Measurements from ENCODE around the gene WDR82. TPM values are rescaled to one million over a fixed set of nuclear protein-coding genes. Genes with fewer than 3 reads are reported as not detected.
A peak's percentile ranks its signal among the peaks of the same experiment; 100 is the strongest.

Gene WDR82
- total and polyA plus RNA-seq, 4 experiments from 2014 or later, result 62.3 to 150 (median 146) TPM

DNA sequence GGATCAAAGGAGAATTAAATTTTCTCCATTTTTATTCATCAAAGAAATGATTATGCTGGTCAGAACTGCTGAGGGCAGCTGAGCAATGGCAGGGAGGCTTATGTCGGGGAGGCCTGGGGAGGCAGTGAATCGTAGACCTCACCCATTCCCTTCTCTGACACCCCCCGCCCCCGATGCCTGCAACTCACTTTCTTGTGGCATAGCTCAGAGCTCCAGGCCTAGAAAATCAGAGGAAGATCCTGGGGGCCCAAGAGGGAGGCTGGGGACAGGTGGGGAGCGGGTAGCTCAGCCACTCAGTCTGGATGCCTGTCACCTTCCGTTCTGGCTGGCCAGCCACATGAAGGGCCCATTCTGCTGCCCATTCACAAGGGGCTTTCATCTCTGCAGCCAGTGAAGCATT, 36.6 kb upstream of the WDR82 start:
- no peak overlapping the region for H3K27ac ChIP-seq (ENCODE audit: low read depth, low read length)
- Mint-ChIP-seq H3K27me3 (no peaks in the 10 kb centered on the region), H3K36me3 (peaks cover 0 to 9% of the 10 kb centered on the region in 2 donors), H3K27ac (peak overlapping the region in 3 of 7 donors; percentile 42 to 64 (median 53)), H3K4me3 (peak overlapping the region in 1 of 8 donors; percentile 4), H3K9me3 (no peaks in the 10 kb centered on the region), H3K4me1 (peaks cover 9 to 41% (median 20%) of the 10 kb centered on the region in 4 donors)
- no peaks in the 10 kb centered on the region for H3K27me3 ChIP-seq (ENCODE audit: insufficient read depth, low read length)
- no peak overlapping the region for H3K4me3 ChIP-seq (ENCODE audit: low read length in 2 of 2)
- DNase-seq, result no peak
- H3K36me3 ChIP-seq (ENCODE audit: insufficient read depth, low read length), result no peaks in the 10 kb centered on the region
- intact Hi-C loops (cut with micrococcal nuclease), result loop anchor here (5.0 kb wide), 1 partner anchor 38 kb away; the partner anchor contains the start of gene WDR82
- no peaks in the 10 kb centered on the region for H3K9me3 ChIP-seq (ENCODE audit: control insufficient read depth in 1 of 2, low read length in 2 of 2)
- ChIA-PET POLR2A (ENCODE audit: partially characterized antibody) (interaction anchor here (1.0 kb wide), 1 partner anchor 27 kb away, joined by 5 read pairs; the partner anchor contains the start of gene GLYCTK), CTCF (ENCODE audit: partially characterized antibody) (no interaction called here)
- peaks cover 26% of the 10 kb centered on the region for H3K4me1 ChIP-seq (ENCODE audit: insufficient read depth, low read length)

DNA sequence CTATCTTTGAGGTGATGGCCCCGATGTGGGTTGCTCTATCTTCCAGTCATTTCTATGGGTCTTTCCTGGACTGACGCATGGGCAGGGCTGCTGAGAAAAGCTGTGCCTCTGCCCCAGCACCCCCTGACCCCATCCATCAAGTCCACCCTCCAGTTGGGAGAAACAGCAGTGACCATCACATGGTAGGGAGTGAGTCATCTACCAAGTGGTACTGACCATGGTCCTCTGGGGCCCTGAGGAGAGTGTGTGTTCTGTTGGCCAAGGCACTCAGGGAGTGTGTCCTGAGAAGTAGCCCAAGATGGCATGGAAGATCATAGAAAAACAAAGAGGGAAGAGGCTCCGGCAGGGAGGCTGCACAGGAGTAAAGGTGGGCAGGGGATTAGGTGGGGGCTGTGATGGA, 36.0 kb upstream of the WDR82 start:
- Mint-ChIP-seq H3K4me3 (no peak overlapping the region), H3K27me3 (no peaks in the 10 kb centered on the region), H3K9me3 (no peaks in the 10 kb centered on the region), H3K4me1 (peaks cover 12 to 44% (median 23%) of the 10 kb centered on the region in 4 donors), H3K36me3 (peaks cover 3 to 11% of the 10 kb centered on the region in 2 donors), H3K27ac (peak overlapping the region in 4 of 7 donors; percentile 42 to 64 (median 52))
- DNase-seq, result no peak
- Histone ChIP-seq H3K27me3 (ENCODE audit: insufficient read depth, low read length) (no peaks in the 10 kb centered on the region), H3K36me3 (ENCODE audit: insufficient read depth, low read length) (no peaks in the 10 kb centered on the region), H3K27ac (ENCODE audit: low read depth, low read length) (no peak overlapping the region), H3K4me3 (ENCODE audit: low read length in 2 of 2) (no peak overlapping the region), H3K9me3 (ENCODE audit: control insufficient read depth in 1 of 2, low read length in 2 of 2) (no peaks in the 10 kb centered on the region), H3K4me1 (ENCODE audit: insufficient read depth, low read length) (peaks cover 26% of the 10 kb centered on the region)
- CTCF ChIA-PET (ENCODE audit: partially characterized antibody), result no interaction called here
- intact Hi-C loops (cut with micrococcal nuclease), result no loop called here
- POLR2A ChIA-PET (ENCODE audit: partially characterized antibody), result no interaction called here

DNA sequence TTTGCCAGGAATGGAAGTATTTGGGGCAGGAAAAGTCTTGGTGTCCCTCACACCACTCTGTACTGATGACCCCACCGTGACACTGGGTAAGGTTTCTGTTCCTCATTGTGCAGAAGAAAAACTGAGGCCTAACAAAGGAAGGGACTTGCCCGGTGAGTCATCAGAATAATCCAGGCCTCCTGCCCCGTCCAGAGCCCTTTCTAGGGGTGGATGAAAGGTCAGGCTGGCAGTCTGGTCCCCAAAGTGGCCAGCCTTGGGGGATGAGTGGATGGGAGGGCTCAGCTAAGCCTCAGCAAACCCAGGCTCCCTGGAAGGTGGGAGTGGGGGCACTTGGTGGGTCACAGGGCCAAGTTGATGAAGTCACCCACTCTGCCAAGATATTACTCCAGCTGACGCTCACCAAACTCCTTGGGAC, 35.3 kb upstream of the WDR82 start:
- POLR2A ChIA-PET (ENCODE audit: partially characterized antibody), result no interaction called here

DNA sequence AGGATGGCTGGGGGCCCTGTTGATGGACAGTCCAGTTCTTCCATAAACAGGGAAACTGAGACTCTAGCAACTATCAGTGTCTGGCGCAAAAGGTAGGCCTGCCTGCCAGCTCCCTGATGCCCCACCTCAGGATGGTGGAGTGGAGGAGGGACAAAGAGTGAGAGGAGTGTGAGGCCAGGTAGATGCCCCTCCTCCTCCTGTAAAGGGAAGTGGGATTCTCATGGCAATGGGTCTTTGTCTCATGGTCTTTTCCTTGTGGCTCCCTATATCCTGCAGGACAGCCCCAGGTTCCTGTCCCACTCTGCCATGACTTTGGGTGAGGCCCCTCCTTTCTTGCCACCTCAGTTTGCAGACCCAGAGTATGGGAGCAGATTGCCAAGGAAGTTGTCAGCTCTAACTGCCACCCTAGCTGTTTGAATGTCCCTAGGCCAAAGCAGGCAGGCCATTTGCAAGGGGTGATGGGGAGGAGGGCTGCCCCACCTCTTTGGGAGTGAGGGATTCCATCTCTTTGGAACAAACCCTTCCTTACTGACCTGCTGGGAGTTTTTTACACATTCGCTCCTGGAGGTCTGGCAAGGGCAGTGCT, 34.8 kb upstream of the WDR82 start:
- Mint-ChIP-seq H3K4me3 (no peak overlapping the region), H3K27ac (peak overlapping the region in 2 of 7 donors; percentile 54 to 74), H3K36me3 (peaks cover 3 to 13% of the 10 kb centered on the region in 2 donors), H3K27me3 (no peaks in the 10 kb centered on the region), H3K4me1 (peaks cover 13 to 46% (median 22%) of the 10 kb centered on the region in 4 donors), H3K9me3 (no peaks in the 10 kb centered on the region)
- peaks cover 24% of the 10 kb centered on the region for H3K4me1 ChIP-seq (ENCODE audit: insufficient read depth, low read length)
- H3K27ac ChIP-seq (ENCODE audit: low read depth, low read length), result no peak overlapping the region
- CTCF ChIA-PET (ENCODE audit: partially characterized antibody), result no interaction called here
- H3K27me3 ChIP-seq (ENCODE audit: insufficient read depth, low read length), result no peaks in the 10 kb centered on the region
- no peak for DNase-seq
- no peaks in the 10 kb centered on the region for H3K36me3 ChIP-seq (ENCODE audit: insufficient read depth, low read length)
- intact Hi-C loops (cut with micrococcal nuclease), result no loop called here
- no peak overlapping the region for H3K4me3 ChIP-seq (ENCODE audit: low read length in 2 of 2)
- POLR2A ChIA-PET (ENCODE audit: partially characterized antibody), result no interaction called here
- H3K9me3 ChIP-seq (ENCODE audit: control insufficient read depth in 1 of 2, low read length in 2 of 2), result no peaks in the 10 kb centered on the region

More for the DNA sequence above, 35.3 kb upstream of the WDR82 start:
- no peak for DNase-seq
- CTCF ChIA-PET (ENCODE audit: partially characterized antibody), result no interaction called here
- Mint-ChIP-seq H3K4me1 (peaks cover 12 to 49% (median 23%) of the 10 kb centered on the region in 4 donors), H3K9me3 (no peaks in the 10 kb centered on the region), H3K36me3 (peaks cover 3 to 13% of the 10 kb centered on the region in 2 donors), H3K4me3 (no peak overlapping the region), H3K27me3 (no peaks in the 10 kb centered on the region), H3K27ac (peak overlapping the region in 3 of 7 donors; percentile 31 to 74 (median 48))
- Histone ChIP-seq H3K9me3 (ENCODE audit: control insufficient read depth in 1 of 2, low read length in 2 of 2) (no peaks in the 10 kb centered on the region), H3K36me3 (ENCODE audit: insufficient read depth, low read length) (no peaks in the 10 kb centered on the region), H3K4me3 (ENCODE audit: low read length in 2 of 2) (no peak overlapping the region), H3K4me1 (ENCODE audit: insufficient read depth, low read length) (peaks cover 26% of the 10 kb centered on the region), H3K27me3 (ENCODE audit: insufficient read depth, low read length) (no peaks in the 10 kb centered on the region), H3K27ac (ENCODE audit: low read depth, low read length) (no peak overlapping the region)
- intact Hi-C loops (cut with micrococcal nuclease), result no loop called here

DNA sequence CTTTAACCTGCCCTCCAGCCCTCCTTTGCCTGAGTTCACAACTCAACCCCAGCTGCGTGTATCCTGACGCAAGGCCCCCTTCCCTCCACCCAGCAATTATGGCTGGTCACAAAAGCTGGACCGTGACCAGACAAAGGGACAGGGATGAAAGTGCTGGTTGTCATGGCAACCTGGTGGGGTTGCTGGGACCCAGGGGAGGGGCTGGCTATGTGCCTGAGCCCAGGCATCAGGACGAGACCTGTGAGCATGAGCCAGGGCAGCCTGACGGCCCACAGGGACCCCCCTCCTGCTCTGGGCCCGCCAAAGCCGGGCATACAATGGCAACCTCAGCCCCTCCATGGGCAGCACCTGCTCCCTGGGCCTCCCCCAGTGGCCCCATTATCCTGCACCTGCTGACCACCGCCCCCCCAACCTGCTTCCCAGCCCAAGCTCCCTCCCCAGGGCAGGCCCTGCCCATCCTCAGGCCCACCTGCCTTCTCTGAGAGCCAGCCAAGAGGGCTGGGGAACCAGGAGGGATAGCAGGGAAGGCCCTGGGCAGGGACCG, 33.2 kb upstream of the WDR82 start:
- H3K27me3 ChIP-seq (ENCODE audit: insufficient read depth, low read length), result no peaks in the 10 kb centered on the region
- DNase-seq, result no peak
- no peaks in the 10 kb centered on the region for H3K36me3 ChIP-seq (ENCODE audit: insufficient read depth, low read length)
- Mint-ChIP-seq H3K27me3 (no peaks in the 10 kb centered on the region), H3K27ac (peak overlapping the region in 2 of 7 donors; percentile 29 to 58), H3K4me1 (peaks cover 6 to 43% (median 17%) of the 10 kb centered on the region in 4 donors), H3K9me3 (no peaks in the 10 kb centered on the region), H3K36me3 (peaks cover 3 to 11% of the 10 kb centered on the region in 2 donors), H3K4me3 (no peak overlapping the region)
- POLR2A ChIA-PET (ENCODE audit: partially characterized antibody), result no interaction called here
- CTCF ChIA-PET (ENCODE audit: partially characterized antibody), result no interaction called here
- H3K4me1 ChIP-seq (ENCODE audit: insufficient read depth, low read length), result peaks cover 10% of the 10 kb centered on the region
- no peaks in the 10 kb centered on the region for H3K9me3 ChIP-seq (ENCODE audit: control insufficient read depth in 1 of 2, low read length in 2 of 2)
- no peak overlapping the region for H3K27ac ChIP-seq (ENCODE audit: low read depth, low read length)
- intact Hi-C loops (cut with micrococcal nuclease), result no loop called here
- H3K4me3 ChIP-seq (ENCODE audit: low read length in 2 of 2), result no peak overlapping the region

DNA sequence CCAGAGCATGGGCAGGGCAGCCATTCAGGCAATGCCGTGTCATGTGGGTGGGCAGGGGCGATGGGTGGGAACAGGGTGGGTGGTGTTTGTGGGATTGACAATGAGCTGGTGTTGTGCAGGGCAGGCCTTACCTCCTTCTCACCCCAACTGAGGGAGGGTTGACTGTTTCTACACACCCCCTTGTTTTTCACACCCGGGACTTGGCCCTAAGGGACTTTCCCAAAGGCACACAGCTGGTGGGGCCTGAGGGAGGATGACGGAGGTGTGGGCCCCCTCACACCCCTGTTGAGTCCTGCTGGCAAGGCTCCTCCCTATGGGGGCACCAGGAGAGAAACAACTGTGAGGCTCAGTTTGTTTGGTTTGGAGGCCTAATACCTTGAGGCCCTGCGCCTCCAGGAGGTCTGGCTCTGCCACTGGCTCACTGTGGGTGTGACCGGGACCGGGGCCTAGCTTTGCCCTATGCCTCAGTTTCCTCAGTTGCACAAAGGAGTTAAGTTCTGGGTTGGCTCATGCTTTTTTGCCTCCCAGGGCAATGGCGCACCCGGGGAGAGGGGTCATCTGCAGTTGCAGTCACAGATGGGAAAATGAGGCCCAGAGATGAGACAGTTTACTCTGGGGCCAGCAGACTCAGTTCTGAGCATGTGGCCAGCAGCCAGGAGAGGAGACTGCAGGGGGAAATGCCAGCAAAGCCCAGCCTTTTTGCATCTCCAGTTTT, 32.6 kb upstream of the WDR82 start:
- CTCF ChIA-PET (ENCODE audit: partially characterized antibody), result no interaction called here
- Histone ChIP-seq H3K27ac (ENCODE audit: low read depth, low read length) (no peak overlapping the region), H3K9me3 (ENCODE audit: control insufficient read depth in 1 of 2, low read length in 2 of 2) (no peaks in the 10 kb centered on the region), H3K4me1 (ENCODE audit: insufficient read depth, low read length) (peaks cover 10% of the 10 kb centered on the region), H3K27me3 (ENCODE audit: insufficient read depth, low read length) (no peaks in the 10 kb centered on the region), H3K4me3 (ENCODE audit: low read length in 2 of 2) (no peak overlapping the region), H3K36me3 (ENCODE audit: insufficient read depth, low read length) (no peaks in the 10 kb centered on the region)
- Mint-ChIP-seq H3K4me3 (peak overlapping the region in 1 of 8 donors; percentile 63), H3K36me3 (peaks cover 3 to 13% of the 10 kb centered on the region in 2 donors), H3K9me3 (no peaks in the 10 kb centered on the region), H3K27me3 (no peaks in the 10 kb centered on the region), H3K4me1 (peaks cover 9 to 42% (median 22%) of the 10 kb centered on the region in 4 donors), H3K27ac (peak overlapping the region in 6 of 7 donors; percentile 29 to 78 (median 66))
- peak in 4 of 5 donors; percentile 15 to 71 (median 30) for DNase-seq
- POLR2A ChIA-PET (ENCODE audit: partially characterized antibody), result interaction anchor here (1.4 kb wide), 1 partner anchor 23 kb away, joined by 4 read pairs; the partner anchor contains the start of gene GLYCTK
- intact Hi-C loops (cut with micrococcal nuclease), result no loop called here

DNA sequence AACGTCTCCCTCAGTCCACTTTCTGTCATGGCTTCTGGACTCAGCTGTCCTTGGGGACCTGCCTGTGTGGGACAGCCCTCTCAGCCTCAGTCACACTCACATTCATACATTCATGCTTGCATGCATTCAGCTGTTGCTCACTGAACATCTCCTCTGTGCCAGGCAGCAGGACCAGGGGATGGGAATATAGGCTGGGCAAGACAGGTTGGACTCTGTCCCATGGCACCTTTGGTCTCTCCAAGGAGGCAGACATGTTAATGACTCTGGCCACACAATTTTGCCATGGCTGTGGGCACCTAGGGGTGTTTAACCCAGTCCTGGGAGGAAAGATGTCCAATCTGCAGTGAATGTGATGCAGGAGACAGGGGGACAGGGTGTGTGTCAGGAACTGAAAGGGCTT, 29.9 kb upstream of the WDR82 start:
- Mint-ChIP-seq H3K4me1 (peaks cover 13 to 41% (median 28%) of the 10 kb centered on the region in 4 donors), H3K27ac (peak overlapping the region in 4 of 7 donors; percentile 3 to 74 (median 58)), H3K36me3 (peaks cover 3 to 9% of the 10 kb centered on the region in 2 donors), H3K4me3 (no peak overlapping the region), H3K9me3 (no peaks in the 10 kb centered on the region), H3K27me3 (no peaks in the 10 kb centered on the region)
- intact Hi-C loops (cut with micrococcal nuclease), result no loop called here
- Histone ChIP-seq H3K27ac (ENCODE audit: low read depth, low read length) (no peak overlapping the region), H3K4me1 (ENCODE audit: insufficient read depth, low read length) (peaks cover 10% of the 10 kb centered on the region), H3K4me3 (ENCODE audit: low read length in 2 of 2) (no peak overlapping the region), H3K9me3 (ENCODE audit: control insufficient read depth in 1 of 2, low read length in 2 of 2) (no peaks in the 10 kb centered on the region), H3K27me3 (ENCODE audit: insufficient read depth, low read length) (no peaks in the 10 kb centered on the region), H3K36me3 (ENCODE audit: insufficient read depth, low read length) (no peaks in the 10 kb centered on the region)
- CTCF ChIA-PET (ENCODE audit: partially characterized antibody), result interaction anchor here (2.0 kb wide), 1 partner anchor 31 kb away, joined by 7 read pairs; no protein-coding TSS in a partner anchor
- POLR2A ChIA-PET (ENCODE audit: partially characterized antibody), result interaction anchor here (1.0 kb wide), 1 partner anchor 70 kb away, joined by 3 read pairs; the partner anchor contains the start of gene TWF2
- no peak for DNase-seq
